Mucosa of descending colon (tissue), 3 donors: Measurements from ENCODE around the gene MCHR1. TPM values are rescaled to one million over a fixed set of nuclear protein-coding genes. Genes with fewer than 3 reads are reported as not detected.
A peak's percentile ranks its signal among the peaks of the same experiment; 100 is the strongest.

Experiments
- ATAC-seq: fragments of 200-7000 bp; cut with Tn5 transposase; one replicate; pipeline ENCODE4 v1.9.1; 2020; ENCODE audit warnings: mild to moderate bottlenecking, moderate library complexity
- DNase-seq, 3 donors: peaks; one replicate each; pipeline ENCODE4 v3.0.0-alpha.2; 2020
- H3K36me3 ChIP-seq: fragments of 200-600 bp; one replicate; pipeline ENCODE4 v1.8.0; 2021; ENCODE audit warnings: low read depth, mild to moderate bottlenecking
- H3K4me1 ChIP-seq: fragments of 200-600 bp; one replicate; pipeline ENCODE4 v1.8.0; 2021; ENCODE audit warnings: low read depth, mild to moderate bottlenecking
- H3K4me3 ChIP-seq: fragments of 200-600 bp; one replicate; pipeline ENCODE4 v1.8.0; 2021; ENCODE audit warnings: mild to moderate bottlenecking
- H3K9me3 ChIP-seq: fragments of 200-600 bp; one replicate; pipeline ENCODE4 v1.8.0; 2021; ENCODE audit warnings: mild to moderate bottlenecking
- intact Hi-C, 2 donors: fragments of 100-400 bp; cut with DNase I in 1 of 2; cut with micrococcal nuclease in 1 of 2; formaldehyde crosslinking; loops; one replicate each; pipeline versions ENCODE4 v1.11.0 to v1.11.1; 2022; cut with DNase I, micrococcal nuclease
- long read RNA-seq, 2 donors: library from polyadenylated mRNA; unstranded; transcript quantifications; one replicate each; pipeline ENCODE4 v2.0.0, GENCODE V29; 2019 to 2021
- total RNA-seq, 3 donors: library from RNA; stranded (reverse); fragmentation: NEBNext Ultra II Directional in 2 of 3; extraction: Animal tissue kit (Norgen Biotek cat#: 25700) in 2 of 3; gene quantifications; one replicate each; pipeline versions ENCODE4 v1.2.1 to v1.2.4, GENCODE V29; 2021 to 2023
- TF ChIP-seq, protein P1 (sequence below): fragments of 200-600 bp; IDR thresholded peaks from one replicate; pipeline ENCODE4 v1.8.0; 2022; ENCODE audit warnings: antibody characterized with exemption, mild to moderate bottlenecking
- donor health status: DM: no; HTN: no; CAD: no; lungs with moderate emphysema.
- donor health status: DM: no; HTN: no; CAD: no.
- donor health status: DM: no; HTN: yes; CAD: no.

Gene MCHR1, protein sequence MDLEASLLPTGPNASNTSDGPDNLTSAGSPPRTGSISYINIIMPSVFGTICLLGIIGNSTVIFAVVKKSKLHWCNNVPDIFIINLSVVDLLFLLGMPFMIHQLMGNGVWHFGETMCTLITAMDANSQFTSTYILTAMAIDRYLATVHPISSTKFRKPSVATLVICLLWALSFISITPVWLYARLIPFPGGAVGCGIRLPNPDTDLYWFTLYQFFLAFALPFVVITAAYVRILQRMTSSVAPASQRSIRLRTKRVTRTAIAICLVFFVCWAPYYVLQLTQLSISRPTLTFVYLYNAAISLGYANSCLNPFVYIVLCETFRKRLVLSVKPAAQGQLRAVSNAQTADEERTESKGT
- under 1 TPM in 1 of 3 donors, not detected in 2; 0.41 TPM for total RNA-seq
- long read RNA-seq, donor 1 = 0 reads
- long read RNA-seq, donor 2 = 0 reads

DNA sequence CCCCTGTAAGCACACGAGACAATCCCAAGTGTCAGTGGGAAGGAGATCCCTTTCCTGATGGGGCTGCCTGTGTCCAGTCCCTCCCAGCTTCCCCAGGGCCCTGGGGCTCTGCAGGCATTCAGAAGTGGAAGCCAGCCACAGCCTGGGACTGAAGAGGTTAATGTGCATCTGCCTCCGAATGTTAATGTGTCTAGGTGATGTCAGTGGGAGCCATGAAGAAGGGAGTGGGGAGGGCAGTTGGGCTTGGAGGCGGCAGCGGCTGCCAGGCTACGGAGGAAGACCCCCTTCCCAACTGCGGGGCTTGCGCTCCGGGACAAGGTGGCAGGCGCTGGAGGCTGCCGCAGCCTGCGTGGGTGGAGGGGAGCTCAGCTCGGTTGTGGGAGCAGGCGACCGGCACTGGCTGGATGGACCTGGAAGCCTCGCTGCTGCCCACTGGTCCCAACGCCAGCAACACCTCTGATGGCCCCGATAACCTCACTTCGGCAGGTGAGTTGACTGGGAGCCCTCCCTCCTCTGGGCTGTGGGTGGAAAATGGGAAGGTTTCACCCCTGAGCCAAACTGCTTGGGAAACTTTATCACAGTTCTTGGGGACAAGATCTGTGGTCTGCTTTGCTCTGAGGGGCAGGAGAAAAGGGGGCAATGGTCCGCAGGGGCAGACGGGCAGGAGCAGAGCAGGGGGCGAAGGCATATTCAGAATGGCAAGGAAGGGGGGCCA is at the start of gene MCHR1:
TSS of gene MCHR1 (plus strand) at position 236 of the 715 bp plus-strand sequence. CDS start at position 405, 169 bp downstream.
- TF ChIP-seq, protein P1, sequence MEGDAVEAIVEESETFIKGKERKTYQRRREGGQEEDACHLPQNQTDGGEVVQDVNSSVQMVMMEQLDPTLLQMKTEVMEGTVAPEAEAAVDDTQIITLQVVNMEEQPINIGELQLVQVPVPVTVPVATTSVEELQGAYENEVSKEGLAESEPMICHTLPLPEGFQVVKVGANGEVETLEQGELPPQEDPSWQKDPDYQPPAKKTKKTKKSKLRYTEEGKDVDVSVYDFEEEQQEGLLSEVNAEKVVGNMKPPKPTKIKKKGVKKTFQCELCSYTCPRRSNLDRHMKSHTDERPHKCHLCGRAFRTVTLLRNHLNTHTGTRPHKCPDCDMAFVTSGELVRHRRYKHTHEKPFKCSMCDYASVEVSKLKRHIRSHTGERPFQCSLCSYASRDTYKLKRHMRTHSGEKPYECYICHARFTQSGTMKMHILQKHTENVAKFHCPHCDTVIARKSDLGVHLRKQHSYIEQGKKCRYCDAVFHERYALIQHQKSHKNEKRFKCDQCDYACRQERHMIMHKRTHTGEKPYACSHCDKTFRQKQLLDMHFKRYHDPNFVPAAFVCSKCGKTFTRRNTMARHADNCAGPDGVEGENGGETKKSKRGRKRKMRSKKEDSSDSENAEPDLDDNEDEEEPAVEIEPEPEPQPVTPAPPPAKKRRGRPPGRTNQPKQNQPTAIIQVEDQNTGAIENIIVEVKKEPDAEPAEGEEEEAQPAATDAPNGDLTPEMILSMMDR = no peak
- Histone ChIP-seq H3K9me3 (no peaks in the 10 kb centered on the region), H3K36me3 (no peaks in the 10 kb centered on the region), H3K4me1 (peaks cover 3% of the 10 kb centered on the region), H3K4me3 (no peak within 1 kb of the TSS)
- DNase-seq (no peak), ATAC-seq (no peak)
- intact Hi-C loops = no loop called here

DNA sequence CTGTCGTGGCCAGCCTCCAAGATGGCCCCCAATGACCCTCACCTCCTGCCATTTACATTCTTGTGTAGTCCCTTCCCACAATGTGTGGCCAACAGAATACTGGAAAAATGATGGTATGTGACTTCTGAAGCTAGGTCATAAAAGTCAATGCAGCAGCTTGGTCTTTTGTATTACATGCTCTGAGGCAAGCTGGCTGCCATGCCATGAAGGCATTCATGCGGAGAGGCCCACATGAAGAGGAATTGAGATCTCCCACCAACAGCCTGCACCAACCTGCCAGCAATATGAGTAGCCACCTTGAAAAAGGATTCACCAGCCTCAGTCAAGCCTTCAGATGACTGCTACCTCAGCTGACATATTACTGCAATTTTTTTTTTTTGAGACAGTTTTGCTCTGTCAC is 47.4 kb upstream of the MCHR1 start:
- intact Hi-C loops = no loop called here
- H3K4me3 ChIP-seq = no peak overlapping the region
- ATAC-seq (no peak), DNase-seq (no peak)
- peaks cover 8% of the 10 kb centered on the region for H3K4me1 ChIP-seq
- no peaks in the 10 kb centered on the region for H3K9me3 ChIP-seq
- peaks cover 5% of the 10 kb centered on the region for H3K36me3 ChIP-seq
- TF ChIP-seq, protein P1 = no peak

DNA sequence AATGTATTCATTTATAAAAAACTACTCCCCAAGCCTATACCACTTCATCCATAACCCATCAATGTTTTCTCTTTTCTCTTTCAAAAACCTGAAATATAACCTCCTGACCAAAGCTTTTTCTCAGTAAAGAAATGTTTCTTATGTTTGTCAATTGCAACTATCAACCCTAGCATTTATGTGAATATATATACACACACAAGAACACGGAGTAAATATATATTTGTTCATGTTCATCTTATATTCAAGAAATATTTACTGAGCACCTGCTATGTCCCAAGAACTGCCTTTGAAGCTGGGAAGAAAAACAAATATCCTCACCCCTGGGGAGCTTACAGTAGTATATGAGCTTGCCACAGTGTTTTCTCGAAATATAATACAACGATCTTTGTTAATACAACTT is 46.2 kb upstream of the MCHR1 start:
- Histone ChIP-seq H3K36me3 (peaks cover 6% of the 10 kb centered on the region), H3K9me3 (no peaks in the 10 kb centered on the region), H3K4me3 (no peak overlapping the region), H3K4me1 (peaks cover 8% of the 10 kb centered on the region)
- intact Hi-C loops = no loop called here
- no peak for DNase-seq
- TF ChIP-seq, protein P1 = no peak
- no peak for ATAC-seq

DNA sequence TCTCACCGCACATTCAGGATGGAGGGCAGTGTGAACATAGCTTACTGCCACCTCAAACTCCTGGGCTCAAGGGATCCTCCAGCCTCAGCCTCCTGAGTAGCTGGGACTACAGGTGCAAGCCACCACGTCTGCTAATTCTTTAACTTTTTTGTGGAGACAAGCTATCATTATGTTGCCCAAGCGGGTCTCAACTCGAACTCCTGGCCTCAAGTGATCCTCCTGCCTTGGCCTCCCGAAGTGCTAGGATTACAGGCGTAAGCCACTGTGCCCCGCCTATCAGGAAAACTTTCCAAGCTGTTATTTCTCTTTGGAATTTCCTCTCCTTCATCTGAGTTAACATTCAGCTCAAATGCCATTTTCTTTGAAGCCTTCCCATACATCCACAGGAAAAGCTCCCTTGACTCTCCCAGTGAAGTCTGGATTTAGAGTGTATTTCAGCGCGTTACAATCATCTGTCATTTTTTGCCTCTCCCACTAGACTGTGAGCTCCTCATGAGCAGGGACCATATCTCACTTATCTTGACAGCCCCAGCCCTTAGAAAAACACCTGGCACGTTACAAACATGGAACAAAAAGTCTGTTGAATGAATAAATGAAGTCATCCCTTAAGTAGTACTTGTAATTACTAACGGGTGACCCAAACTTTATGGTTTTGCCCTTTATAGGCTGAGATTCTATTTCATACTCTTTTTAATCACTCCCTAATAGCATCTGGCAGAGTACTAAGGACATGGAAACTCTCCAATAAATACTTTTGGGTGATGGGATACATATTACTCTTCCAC is 45.0 kb upstream of the MCHR1 start:
- H3K9me3 ChIP-seq = no peaks in the 10 kb centered on the region
- no peak for DNase-seq
- TF ChIP-seq, protein P1 = no peak
- H3K4me1 ChIP-seq = peaks cover 4% of the 10 kb centered on the region
- intact Hi-C loops = no loop called here
- ATAC-seq = no peak
- no peak overlapping the region for H3K4me3 ChIP-seq
- H3K36me3 ChIP-seq = peaks cover 6% of the 10 kb centered on the region

DNA sequence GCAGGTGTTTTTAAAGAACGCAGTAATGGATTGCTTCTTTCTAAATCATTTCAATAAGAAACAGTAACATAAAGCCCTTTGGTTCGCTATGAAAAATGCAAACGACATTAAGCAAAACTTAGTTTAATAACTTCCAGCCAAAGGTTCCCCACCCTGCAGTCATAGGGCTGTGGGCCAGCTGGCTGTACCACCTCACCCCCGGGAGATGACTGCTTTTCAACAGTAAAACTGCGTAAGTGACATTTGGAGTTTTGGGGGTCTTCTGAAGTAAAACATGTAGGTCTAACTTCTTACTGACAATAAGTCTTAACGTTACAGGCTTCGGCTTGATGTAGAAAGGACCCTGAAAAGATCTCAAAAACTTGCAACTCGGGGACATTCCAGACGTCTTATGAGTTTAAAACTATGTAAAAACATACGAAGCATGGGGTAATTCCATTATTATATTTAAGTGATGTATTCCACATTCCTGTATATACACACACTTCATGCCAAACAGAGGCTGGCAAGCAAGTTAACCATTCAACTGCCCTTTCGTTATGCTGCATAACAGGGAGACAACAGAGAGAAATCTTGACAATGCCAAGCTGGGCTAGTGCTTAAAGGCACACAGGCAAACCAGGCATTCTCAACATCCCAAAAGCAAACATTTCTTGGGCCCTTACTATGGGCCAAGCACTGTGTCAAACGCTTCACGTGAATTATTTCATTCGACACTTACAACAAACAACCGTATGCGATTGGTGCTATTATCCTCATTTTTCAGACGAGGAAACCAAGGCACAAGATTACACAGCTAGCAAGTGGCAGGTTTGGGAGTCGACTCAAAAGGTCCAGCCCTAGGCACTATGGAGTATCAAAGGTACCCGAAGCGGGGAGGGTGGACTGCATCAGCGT is 44.0 kb upstream of the MCHR1 start:
- Histone ChIP-seq H3K9me3 (no peaks in the 10 kb centered on the region), H3K36me3 (peaks cover 6% of the 10 kb centered on the region), H3K4me1 (peaks cover 4% of the 10 kb centered on the region), H3K4me3 (peak overlapping the region; percentile 83)
- ATAC-seq = no peak
- intact Hi-C loops = no loop called here
- TF ChIP-seq, protein P1 = no peak
- DNase-seq = no peak
